Keratinocyte (primary cell): Measurements from ENCODE around the gene LPAR1. TPM values are rescaled to one million over a fixed set of nuclear protein-coding genes. Genes with fewer than 3 reads are reported as not detected.
A peak's percentile ranks its signal among the peaks of the same experiment; 100 is the strongest.

Experiments used
- DNase-seq: peaks from one replicate; pipeline ENCODE4 v3.0.0-alpha.2; 2011; ENCODE audit warnings: low read depth, missing footprints, low spot score
- FAIRE-seq: peaks from 2 replicates; lab custom pipeline; 2011; peaks lifted over from hg19 to GRCh38; lab: Jason Lieb, UNC
- H2AFZ ChIP-seq: 2 replicates; pipeline ENCODE4 v1.6.0; 2012; ENCODE audit warnings: low read length, control low read depth, inconsistent platforms; ENCODE audit not compliant: control insufficient read depth
- H3K27ac ChIP-seq: 2 replicates; pipeline ENCODE4 v1.5.1; 2011; ENCODE audit warnings: low read length; ENCODE audit not compliant: control insufficient read depth, insufficient read depth
- H3K27me3 ChIP-seq: 3 replicates; pipeline ENCODE4 v1.6.0; 2011; ENCODE audit warnings: low read length; ENCODE audit not compliant: control insufficient read depth, insufficient read depth; ENCODE audit errors: extremely low read depth
- H3K36me3 ChIP-seq, 2 experiments: 2 replicates in 1 of 2; 3 replicates in 1 of 2; pipeline ENCODE4 v1.5.1; 2011; ENCODE audit warnings: low read length in 2 of 2, mild to moderate bottlenecking in 1 of 2; ENCODE audit not compliant: control insufficient read depth in 2 of 2, insufficient read depth in 2 of 2; ENCODE audit errors: extremely low read depth in 1 of 2
- H3K4me1 ChIP-seq: 3 replicates; pipeline ENCODE4 v1.5.1; 2011; ENCODE audit warnings: low read length; ENCODE audit not compliant: control insufficient read depth, insufficient read depth; ENCODE audit errors: extremely low read depth
- H3K4me2 ChIP-seq: 3 replicates; pipeline ENCODE4 v1.6.0; 2011; ENCODE audit warnings: low read depth, low read length; ENCODE audit not compliant: control insufficient read depth, insufficient read depth; ENCODE audit errors: extremely low read depth
- H3K4me3 ChIP-seq, 3 experiments: fragments of 200-600 bp in 1 of 3; sonication (generic) in 1 of 3; 2 replicates in 2 of 3; 3 replicates in 1 of 3; pipeline ENCODE4 v1.5.1; 2011 to 2016; ENCODE audit warnings: low read length in 3 of 3, mild to moderate bottlenecking in 3 of 3, control low read depth in 2 of 3, inconsistent platforms in 1 of 3, low read depth in 1 of 3, mixed read lengths in 1 of 3, mixed run types in 1 of 3, moderate library complexity in 1 of 3; ENCODE audit not compliant: control insufficient read depth in 2 of 3, insufficient read depth in 2 of 3; ENCODE audit errors: extremely low read depth in 1 of 3
- H3K79me2 ChIP-seq: 2 replicates; pipeline ENCODE4 v1.6.0; 2012; ENCODE audit warnings: low read length; ENCODE audit not compliant: control insufficient read depth, insufficient read depth
- H3K9ac ChIP-seq: 3 replicates; pipeline ENCODE4 v1.6.0; 2011; ENCODE audit warnings: low read length; ENCODE audit not compliant: control insufficient read depth, insufficient read depth; ENCODE audit errors: extremely low read depth
- H3K9me1 ChIP-seq: 3 replicates; pipeline ENCODE4 v1.6.0; 2011; ENCODE audit warnings: low read length; ENCODE audit not compliant: control insufficient read depth, insufficient read depth; ENCODE audit errors: extremely low read depth
- H3K9me3 ChIP-seq: 2 replicates; pipeline ENCODE4 v1.5.1; 2012; ENCODE audit warnings: low read depth, low read length; ENCODE audit not compliant: control insufficient read depth
- H4K20me1 ChIP-seq: 3 replicates; pipeline ENCODE4 v1.6.0; 2011; ENCODE audit warnings: low read length; ENCODE audit not compliant: control insufficient read depth, insufficient read depth; ENCODE audit errors: extremely low read depth
- EZH2 ChIP-seq: IDR thresholded peaks from one replicate; pipeline ENCODE4 v1.6.1; 2012; ENCODE audit warnings: inconsistent platforms, mild to moderate bottlenecking, low read length, moderate library complexity
- dilution Hi-C: fragments of 300-500 bp; cut with MboI; formaldehyde crosslinking; loops from one replicate; pipeline ENCODE4 v1.7.0; 2020; ENCODE audit warnings: low sequenced_read_pairs; ENCODE audit not compliant: extremely low pct_ligation_motif_present
- polyA plus RNA-seq, 5 experiments: library from polyadenylated mRNA; depleted of rRNA in 3 of 5; stranded (reverse) in 3 of 5; stranded (forward) in 1 of 5; unstranded in 1 of 5; fragments of >200 nt; gene quantifications; 1 replicate in 1 of 5; 2 replicates in 3 of 5; 3 replicates in 1 of 5; pipeline versions ENCODE4 v1.2.1 to v1.2.3, GENCODE V29; 2011 to 2012; ENCODE audit warnings: missing spikeins in 2 of 5, low read depth in 1 of 5, low replicate concordance in 1 of 5
- TF ChIP-seq, protein P1 (sequence below), 3 experiments: IDR thresholded peaks in 1 of 3; conservative IDR thresholded peaks in 1 of 3; optimal IDR thresholded peaks in 1 of 3; 2 replicates in 2 of 3; 3 replicates in 1 of 3; pipeline versions ENCODE3 to v1.5.1; 2011; ENCODE audit warnings: low read length in 3 of 3, mild to moderate bottlenecking in 3 of 3, moderate library complexity in 2 of 3, control low read depth in 1 of 3, inconsistent platforms in 1 of 3; ENCODE audit not compliant: insufficient read depth in 2 of 3; ENCODE audit errors: extremely low read depth in 1 of 3

LPAR1 gene
- polyA plus RNA-seq, 1 donor (not counting 4 experiments of a cell fraction or from before 2014, with no cell fraction given) = 43.2 TPM

DNA sequence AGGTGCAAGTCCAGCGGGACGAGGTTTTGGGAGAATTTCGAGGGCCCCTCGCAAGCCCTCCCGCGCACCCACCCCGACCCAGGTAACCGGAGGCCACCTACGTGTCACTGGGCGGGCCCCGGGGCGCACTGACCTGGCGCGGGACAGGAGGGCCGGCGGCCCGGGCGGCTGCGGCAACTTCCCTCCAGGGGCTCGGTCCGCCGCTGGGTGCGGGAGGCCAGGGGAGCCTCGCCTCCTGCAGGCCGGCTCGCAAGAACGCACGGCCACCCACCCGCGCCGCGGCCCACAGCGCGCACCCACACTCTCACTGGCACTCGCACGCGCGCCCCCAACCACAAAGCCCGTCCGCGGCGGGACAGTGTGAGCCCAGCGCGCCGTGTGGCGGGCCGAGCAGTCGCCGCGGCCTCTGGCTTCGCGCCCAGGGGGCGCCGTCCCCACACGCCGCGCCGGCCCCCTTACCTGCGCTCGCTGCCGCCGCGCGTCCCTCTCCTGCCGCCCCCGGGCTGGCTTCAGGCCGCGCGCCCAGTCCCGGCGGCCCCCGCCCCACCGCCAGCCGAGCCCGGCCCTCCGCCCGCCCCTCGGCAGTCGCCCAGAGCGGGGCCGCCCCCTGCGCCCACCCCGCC, 451 bp downstream of the LPAR1 start:
- H2AFZ ChIP-seq = peak overlapping the region; percentile 79
- DNase-seq = no peak
- no peaks in the 10 kb centered on the region for H3K9me3 ChIP-seq

DNA sequence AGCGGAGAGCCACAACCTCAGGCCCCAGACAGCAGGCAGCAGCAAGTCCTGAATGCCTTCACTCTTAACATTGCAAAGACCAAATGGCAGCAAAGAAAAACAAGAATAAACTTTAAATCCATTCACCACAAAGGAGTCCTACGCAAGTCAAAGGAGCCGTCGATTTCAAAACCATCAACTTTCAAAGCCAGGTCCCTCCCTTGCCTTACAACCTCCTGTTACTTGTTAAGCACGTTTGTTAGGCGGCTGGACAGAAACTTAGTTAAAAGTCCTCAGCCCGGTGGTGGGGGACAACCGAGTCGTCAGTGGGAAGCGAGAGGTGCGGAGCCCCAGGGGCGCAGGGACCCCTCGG, 938 bp downstream of the LPAR1 start:
- dilution Hi-C loops = no loop called here
- Histone ChIP-seq H3K9ac (peak overlapping the region; percentile 82), H3K4me3 (peak overlapping the region; percentile 70 to 81 (median 80)), H3K4me1 (peaks cover 43% of the 10 kb centered on the region), H3K27me3 (no peaks in the 10 kb centered on the region), H3K79me2 (peaks cover 51% of the 10 kb centered on the region), H3K4me2 (peak overlapping the region; percentile 98), H2AFZ (peak overlapping the region; percentile 79), H3K36me3 (peaks cover 0 to 5% of the 10 kb centered on the region in 2 experiments), H3K27ac (peak overlapping the region; percentile 72), H4K20me1 (no peaks in the 10 kb centered on the region), H3K9me1 (no peaks in the 10 kb centered on the region), H3K9me3 (no peaks in the 10 kb centered on the region)
- peak; percentile 68 for FAIRE-seq
- TF ChIP-seq, protein P1, sequence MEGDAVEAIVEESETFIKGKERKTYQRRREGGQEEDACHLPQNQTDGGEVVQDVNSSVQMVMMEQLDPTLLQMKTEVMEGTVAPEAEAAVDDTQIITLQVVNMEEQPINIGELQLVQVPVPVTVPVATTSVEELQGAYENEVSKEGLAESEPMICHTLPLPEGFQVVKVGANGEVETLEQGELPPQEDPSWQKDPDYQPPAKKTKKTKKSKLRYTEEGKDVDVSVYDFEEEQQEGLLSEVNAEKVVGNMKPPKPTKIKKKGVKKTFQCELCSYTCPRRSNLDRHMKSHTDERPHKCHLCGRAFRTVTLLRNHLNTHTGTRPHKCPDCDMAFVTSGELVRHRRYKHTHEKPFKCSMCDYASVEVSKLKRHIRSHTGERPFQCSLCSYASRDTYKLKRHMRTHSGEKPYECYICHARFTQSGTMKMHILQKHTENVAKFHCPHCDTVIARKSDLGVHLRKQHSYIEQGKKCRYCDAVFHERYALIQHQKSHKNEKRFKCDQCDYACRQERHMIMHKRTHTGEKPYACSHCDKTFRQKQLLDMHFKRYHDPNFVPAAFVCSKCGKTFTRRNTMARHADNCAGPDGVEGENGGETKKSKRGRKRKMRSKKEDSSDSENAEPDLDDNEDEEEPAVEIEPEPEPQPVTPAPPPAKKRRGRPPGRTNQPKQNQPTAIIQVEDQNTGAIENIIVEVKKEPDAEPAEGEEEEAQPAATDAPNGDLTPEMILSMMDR (optimal IDR thresholded peaks at IDR 0.05 in 1 of 3, IDR thresholded peaks at IDR 0.05 in 1 of 3, conservative IDR thresholded peaks at IDR 0.05 in 1 of 3; ENCODE audit: extremely low read depth in 1 of 3, insufficient read depth in 2 of 3, low read length in 3 of 3) = no peak
- no peak for TF ChIP-seq EZH2
- no peak for DNase-seq

More for the DNA sequence above, 451 bp downstream of the LPAR1 start:
- no peak for FAIRE-seq
- Histone ChIP-seq H3K27ac (peak overlapping the region; percentile 72), H3K36me3 (peaks cover 0 to 5% of the 10 kb centered on the region in 2 experiments), H3K4me3 (peak overlapping the region; percentile 70 to 81 (median 80)), H3K4me1 (peaks cover 45% of the 10 kb centered on the region), H3K79me2 (peaks cover 46% of the 10 kb centered on the region), H3K9ac (peak overlapping the region; percentile 82), H3K9me1 (no peaks in the 10 kb centered on the region), H4K20me1 (no peaks in the 10 kb centered on the region), H3K27me3 (no peaks in the 10 kb centered on the region), H3K4me2 (peak overlapping the region; percentile 98)
- dilution Hi-C loops = no loop called here
- no peak for TF ChIP-seq EZH2
- TF ChIP-seq, protein P1 (optimal IDR thresholded peaks at IDR 0.05 in 1 of 3, IDR thresholded peaks at IDR 0.05 in 1 of 3, conservative IDR thresholded peaks at IDR 0.05 in 1 of 3; ENCODE audit: extremely low read depth in 1 of 3, insufficient read depth in 2 of 3, low read length in 3 of 3) = peak in 1 of 3 experiments; percentile 44
